SK-N-SH (cell line): Measurements from ENCODE around the gene SLC25A25.
"Not testable (repeated sequence)": the region's sequence is repeated elsewhere in the genome, so short reads cannot be mapped to it uniquely, and the experiment has no call there.

ENCODE experiments used
- MEF2A ChIP-seq: IDR thresholded peaks from 2 replicates; pipeline ENCODE4 v1.4.0; 2012; ENCODE audit warnings: low read depth, borderline replicate concordance
- NRF1 ChIP-seq: IDR thresholded peaks from 2 replicates; pipeline ENCODE4 v1.6.1; 2012; ENCODE audit warnings: low read depth, mild to moderate bottlenecking, low read length
- POLR2AphosphoS5 ChIP-seq: IDR thresholded peaks from 2 replicates; pipeline ENCODE4 v1.6.1; 2012; ENCODE audit warnings: low read depth, low read length
- SIN3A ChIP-seq: IDR thresholded peaks from 2 replicates; pipeline ENCODE4 v1.6.1; 2012; ENCODE audit warnings: low read depth, mild to moderate bottlenecking, low read length, moderate library complexity, borderline replicate concordance
- TF ChIP-seq, protein P1 (sequence below): IDR thresholded peaks from 2 replicates; pipeline ENCODE4 v1.6.1; 2012; ENCODE audit warnings: mild to moderate bottlenecking, low read depth, low read length, moderate library complexity
- TF ChIP-seq, protein P2 (sequence below): IDR thresholded peaks from 2 replicates; pipeline ENCODE4 v1.4.0; 2012; ENCODE audit warnings: low read depth, borderline replicate concordance

DNA sequence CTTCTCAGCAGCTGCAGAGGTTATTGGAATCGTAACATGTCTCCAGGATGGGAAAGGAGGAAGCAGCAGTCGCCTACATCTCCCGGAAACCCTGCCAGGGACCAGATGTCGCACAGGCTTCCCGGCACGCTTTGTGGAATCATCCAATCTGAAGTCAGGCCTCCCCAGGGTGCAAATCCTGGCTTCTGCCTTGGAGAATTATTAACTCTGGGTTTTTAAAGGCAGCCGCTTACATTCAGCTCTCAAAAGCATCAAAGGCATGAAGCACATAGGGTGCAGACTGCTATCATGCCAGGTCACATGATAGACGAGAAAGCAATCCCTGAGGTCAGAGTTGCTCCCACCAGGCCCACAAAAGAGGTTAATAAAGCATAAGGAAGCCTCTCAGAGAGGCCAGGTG is 64.1 kb downstream of the SLC25A25 start:
- TF ChIP-seq SIN3A, MEF2A, NRF1, POLR2AphosphoS5: not testable (repeated sequence)
- TF ChIP-seq, protein P1, sequence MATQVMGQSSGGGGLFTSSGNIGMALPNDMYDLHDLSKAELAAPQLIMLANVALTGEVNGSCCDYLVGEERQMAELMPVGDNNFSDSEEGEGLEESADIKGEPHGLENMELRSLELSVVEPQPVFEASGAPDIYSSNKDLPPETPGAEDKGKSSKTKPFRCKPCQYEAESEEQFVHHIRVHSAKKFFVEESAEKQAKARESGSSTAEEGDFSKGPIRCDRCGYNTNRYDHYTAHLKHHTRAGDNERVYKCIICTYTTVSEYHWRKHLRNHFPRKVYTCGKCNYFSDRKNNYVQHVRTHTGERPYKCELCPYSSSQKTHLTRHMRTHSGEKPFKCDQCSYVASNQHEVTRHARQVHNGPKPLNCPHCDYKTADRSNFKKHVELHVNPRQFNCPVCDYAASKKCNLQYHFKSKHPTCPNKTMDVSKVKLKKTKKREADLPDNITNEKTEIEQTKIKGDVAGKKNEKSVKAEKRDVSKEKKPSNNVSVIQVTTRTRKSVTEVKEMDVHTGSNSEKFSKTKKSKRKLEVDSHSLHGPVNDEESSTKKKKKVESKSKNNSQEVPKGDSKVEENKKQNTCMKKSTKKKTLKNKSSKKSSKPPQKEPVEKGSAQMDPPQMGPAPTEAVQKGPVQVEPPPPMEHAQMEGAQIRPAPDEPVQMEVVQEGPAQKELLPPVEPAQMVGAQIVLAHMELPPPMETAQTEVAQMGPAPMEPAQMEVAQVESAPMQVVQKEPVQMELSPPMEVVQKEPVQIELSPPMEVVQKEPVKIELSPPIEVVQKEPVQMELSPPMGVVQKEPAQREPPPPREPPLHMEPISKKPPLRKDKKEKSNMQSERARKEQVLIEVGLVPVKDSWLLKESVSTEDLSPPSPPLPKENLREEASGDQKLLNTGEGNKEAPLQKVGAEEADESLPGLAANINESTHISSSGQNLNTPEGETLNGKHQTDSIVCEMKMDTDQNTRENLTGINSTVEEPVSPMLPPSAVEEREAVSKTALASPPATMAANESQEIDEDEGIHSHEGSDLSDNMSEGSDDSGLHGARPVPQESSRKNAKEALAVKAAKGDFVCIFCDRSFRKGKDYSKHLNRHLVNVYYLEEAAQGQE = not testable (repeated sequence)
- TF ChIP-seq, protein P2, sequence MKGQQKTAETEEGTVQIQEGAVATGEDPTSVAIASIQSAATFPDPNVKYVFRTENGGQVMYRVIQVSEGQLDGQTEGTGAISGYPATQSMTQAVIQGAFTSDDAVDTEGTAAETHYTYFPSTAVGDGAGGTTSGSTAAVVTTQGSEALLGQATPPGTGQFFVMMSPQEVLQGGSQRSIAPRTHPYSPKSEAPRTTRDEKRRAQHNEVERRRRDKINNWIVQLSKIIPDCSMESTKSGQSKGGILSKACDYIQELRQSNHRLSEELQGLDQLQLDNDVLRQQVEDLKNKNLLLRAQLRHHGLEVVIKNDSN = not testable (repeated sequence)
